KOPT-K1 (cell line): ENCODE data around the gene GPR37.

Source experiments
- H3K27ac ChIP-seq: fragments of 200-600 bp; sonication (generic); 2 replicates; pipeline ENCODE4 v1.5.1; 2016; ENCODE audit warnings: antibody characterized with exemption, mild to moderate bottlenecking, low read depth, low read length; ENCODE audit not compliant: poor library complexity, severe bottlenecking
- H3K36me3 ChIP-seq: fragments of 200-600 bp; sonication (generic); 2 replicates; pipeline ENCODE4 v1.5.1; 2017; ENCODE audit warnings: antibody characterized with exemption, mild to moderate bottlenecking, low read length, moderate library complexity; ENCODE audit not compliant: insufficient read depth
- H3K9me3 ChIP-seq: fragments of 200-600 bp; sonication (generic); 2 replicates; pipeline ENCODE4 v1.5.1; 2017; ENCODE audit warnings: antibody characterized with exemption, low read length, mild to moderate bottlenecking; ENCODE audit not compliant: insufficient read depth, poor library complexity, severe bottlenecking

Gene GPR37

DNA sequence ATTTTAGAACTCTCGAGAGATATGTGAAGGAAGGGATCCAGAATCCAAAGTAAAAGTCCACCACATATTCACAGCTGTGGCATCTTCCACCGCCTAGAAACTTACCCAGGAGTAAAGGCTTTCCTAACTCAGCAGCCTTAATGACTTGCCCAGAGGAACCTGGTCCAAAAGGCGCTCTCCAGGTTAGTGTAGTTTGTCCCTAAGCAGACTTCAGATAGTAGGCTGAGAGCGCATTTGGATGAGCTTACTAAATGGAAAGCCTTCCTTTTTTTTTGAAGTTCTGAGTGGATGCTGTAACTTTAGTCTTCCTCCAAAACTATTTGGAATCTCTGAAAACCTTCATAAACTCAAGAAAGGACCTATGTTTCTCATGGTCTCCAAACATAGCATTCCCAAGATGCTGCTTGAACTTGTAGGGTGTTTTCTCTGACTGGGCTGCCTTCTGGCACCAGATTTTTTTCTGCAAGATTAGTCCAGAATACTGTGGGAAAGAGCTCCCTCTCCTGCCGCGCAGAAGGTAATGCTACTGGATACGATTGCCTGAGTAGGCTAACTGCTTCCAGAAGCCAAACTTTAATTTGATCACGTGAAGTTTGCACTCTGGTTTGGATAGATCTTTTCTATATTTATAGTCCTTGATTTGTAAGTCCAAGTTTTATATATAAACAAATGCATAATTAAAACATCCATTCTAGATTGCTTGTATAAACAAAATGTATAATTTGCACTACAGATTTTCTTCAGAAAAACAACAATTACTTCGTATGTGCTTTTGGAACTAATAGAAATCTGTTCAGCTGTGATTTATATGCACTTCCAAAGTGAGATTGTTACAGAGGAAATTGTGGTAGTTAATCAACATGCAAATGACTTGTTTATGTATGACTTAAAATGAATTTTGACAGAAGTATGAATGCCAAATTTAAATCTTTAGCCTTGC is 19.6 kb upstream of the GPR37 start:
- Histone ChIP-seq H3K9me3 (no peaks in the 10 kb centered on the region), H3K36me3 (no peaks in the 10 kb centered on the region), H3K27ac (no peak overlapping the region)

DNA sequence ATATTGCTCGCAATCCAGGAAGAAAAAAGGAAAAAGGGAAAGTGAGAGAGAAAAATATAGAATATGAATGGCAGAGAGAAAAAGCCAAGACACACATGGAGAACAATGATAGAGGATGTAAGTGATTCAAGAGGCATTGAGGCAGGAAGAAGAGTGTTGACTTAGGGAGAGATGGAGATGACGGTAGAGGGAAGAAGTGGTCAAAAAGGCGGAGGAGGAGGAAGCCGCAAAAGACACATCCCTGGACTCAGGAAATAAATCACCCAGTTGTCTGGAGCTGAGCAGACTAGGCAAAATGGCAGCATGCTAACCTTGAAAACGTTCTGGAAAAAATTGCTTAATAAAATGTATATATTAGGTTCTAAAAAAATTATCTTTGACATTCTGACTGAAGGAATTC is 17.7 kb upstream of the GPR37 start:
- H3K36me3 ChIP-seq = no peaks in the 10 kb centered on the region
- H3K9me3 ChIP-seq = no peaks in the 10 kb centered on the region
- no peak overlapping the region for H3K27ac ChIP-seq

DNA sequence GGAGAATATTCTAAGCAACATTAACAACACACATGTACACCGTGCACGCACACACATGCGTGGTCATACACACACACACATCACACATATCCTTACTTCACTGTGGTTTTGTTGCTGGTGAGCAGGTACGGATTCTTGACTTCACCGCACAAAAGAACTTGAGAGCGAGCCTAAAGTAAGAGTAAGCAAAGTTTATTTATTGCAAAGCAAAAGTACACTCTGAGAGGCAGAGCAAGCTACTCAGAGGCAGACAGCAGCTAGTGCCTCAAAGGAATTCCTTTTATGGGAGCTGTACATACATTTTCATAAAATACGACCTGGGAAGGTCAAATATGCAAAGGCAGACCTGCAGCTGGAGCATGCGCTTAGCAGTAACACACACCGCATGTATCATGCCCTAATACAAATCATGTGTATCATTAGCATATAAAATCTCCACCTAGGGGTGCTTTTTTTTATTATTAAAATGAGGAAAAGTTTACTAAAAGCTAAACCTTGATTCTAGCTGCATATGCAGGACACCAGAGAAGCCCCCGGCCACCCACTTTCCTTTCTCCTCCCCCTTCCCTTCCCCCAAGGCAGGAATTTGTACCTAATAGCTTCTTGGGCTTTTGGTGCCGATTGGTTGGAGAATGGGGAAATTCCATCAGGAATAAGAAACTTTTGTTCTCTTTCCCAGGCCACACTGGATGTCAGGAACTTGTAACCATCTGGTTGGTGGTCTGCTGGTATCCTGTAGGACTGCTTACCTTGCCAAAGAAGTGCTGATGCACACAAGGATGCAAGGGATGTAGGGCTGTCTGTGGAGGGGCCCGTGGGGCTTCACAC is 16.5 kb upstream of the GPR37 start:
- Histone ChIP-seq H3K27ac (no peak overlapping the region), H3K36me3 (no peaks in the 10 kb centered on the region), H3K9me3 (no peaks in the 10 kb centered on the region)

DNA sequence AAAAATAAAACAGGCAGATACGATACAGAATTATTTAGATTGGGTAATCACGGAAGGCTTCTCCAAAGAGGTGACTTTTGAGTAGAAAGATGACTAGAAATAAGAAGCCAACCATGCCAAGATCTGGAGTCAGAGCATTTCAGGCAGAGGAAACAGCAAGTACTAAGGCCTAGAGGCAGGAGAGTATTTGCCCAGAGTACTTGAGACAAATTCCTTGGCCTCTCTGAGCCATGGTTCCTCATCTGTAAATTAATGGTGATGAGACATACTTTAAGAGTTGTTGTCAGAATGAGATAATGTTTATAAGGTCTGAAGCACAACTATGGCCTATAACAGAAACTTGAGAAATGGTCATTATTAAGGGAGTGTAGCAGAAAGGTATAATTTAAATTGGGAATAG is 15.8 kb upstream of the GPR37 start:
- Histone ChIP-seq H3K27ac (no peak overlapping the region), H3K9me3 (no peaks in the 10 kb centered on the region), H3K36me3 (no peaks in the 10 kb centered on the region)

DNA sequence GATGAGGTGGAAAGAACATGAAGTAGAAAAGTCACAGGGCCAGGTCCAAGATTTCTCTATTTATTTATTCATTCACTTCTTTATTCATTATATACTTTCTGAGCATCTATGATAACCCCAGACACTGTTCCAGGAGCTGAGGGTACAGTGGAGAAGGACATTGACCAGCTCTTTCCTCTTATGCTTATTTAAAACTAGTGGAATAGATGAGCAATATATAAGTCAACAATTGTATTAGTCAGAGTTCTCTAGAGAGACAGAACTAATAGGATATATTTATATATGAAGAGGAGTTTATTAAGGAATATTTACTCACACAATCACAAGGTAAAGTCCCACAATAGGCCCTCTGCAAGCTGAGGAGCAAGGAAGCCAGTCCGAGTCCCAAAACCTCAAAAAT is 15.0 kb upstream of the GPR37 start:
- H3K9me3 ChIP-seq = no peaks in the 10 kb centered on the region
- H3K36me3 ChIP-seq = no peaks in the 10 kb centered on the region
- H3K27ac ChIP-seq = no peak overlapping the region

DNA sequence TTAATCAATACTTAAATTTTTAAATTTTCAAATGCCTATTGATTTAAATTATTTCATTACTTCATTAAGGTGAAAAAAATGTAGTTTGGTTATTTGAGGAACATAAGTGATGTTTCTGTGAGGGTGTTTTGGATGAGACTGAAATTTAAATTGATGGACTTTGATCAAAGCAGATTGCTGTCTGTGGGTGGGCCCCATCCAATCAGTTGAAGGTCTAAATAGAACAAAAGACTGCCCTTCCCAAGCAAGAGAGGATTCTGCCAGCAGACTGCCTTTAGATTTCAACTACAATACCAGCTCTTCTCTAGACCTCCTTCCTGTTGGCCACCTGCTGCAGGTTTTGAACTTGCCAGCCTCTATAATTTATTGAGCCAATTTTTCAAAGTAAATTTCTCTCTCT is 14.5 kb upstream of the GPR37 start:
- H3K36me3 ChIP-seq = no peaks in the 10 kb centered on the region
- H3K27ac ChIP-seq = no peak overlapping the region
- H3K9me3 ChIP-seq = no peaks in the 10 kb centered on the region

DNA sequence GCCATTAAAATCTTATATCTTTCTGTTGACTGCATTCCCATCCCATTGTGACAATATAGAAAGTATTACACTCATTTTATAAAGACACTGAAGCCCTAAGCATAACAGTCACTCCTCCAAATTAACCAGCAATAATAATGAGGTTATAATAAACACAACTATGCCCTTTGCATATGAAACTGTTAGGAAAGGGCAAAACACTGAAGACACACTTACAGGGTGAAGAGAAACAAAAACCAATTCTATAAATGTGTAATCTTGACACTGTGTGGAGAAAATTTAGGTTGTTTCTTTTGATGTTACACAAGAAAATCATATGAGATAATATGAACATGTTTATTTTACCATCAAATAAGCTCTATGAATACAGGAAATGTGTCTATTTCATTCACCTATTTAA is 14.0 kb upstream of the GPR37 start:
- H3K9me3 ChIP-seq = no peaks in the 10 kb centered on the region
- H3K36me3 ChIP-seq = no peaks in the 10 kb centered on the region
- no peak overlapping the region for H3K27ac ChIP-seq

DNA sequence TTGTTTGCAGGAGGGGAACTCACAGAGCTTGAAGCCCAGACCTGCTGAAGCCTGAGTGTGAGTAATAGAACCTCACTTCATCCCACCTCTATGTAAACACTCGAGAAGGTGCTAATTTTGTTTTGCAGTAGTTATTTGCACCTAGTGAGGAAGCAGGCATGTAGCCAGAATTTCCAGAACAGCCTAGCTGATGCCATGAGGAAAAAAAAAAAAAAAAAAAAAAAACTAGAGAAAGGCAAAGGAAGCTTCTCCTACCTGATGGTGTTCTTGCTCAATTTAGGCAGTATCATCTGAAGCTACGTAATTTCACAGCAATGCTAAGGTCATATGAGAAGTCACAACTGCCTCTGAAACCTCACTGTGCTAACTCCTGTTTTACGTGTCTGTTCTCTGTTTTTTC is 13.6 kb upstream of the GPR37 start:
- Histone ChIP-seq H3K36me3 (no peaks in the 10 kb centered on the region), H3K27ac (no peak overlapping the region), H3K9me3 (no peaks in the 10 kb centered on the region)

DNA sequence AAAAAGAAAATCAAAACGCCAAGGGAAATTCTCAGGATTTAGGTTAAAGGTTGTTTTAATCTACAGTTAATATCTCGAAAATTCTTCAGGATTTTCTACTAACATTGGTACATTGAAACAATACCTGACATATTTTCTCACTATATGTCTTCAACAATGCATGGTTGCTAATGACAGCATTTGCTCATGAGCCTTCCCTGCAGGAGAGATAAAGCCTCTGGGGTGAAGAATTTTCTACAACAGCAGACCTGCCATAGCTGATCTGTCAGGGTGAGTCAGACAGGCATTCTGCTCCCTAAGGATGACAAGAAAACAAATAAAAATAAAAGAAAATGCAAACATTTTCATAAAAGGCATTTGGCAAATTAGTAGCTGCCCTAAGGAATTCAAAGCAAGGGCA is 11.7 kb upstream of the GPR37 start:
- Histone ChIP-seq H3K36me3 (no peaks in the 10 kb centered on the region), H3K9me3 (no peaks in the 10 kb centered on the region), H3K27ac (no peak overlapping the region)

DNA sequence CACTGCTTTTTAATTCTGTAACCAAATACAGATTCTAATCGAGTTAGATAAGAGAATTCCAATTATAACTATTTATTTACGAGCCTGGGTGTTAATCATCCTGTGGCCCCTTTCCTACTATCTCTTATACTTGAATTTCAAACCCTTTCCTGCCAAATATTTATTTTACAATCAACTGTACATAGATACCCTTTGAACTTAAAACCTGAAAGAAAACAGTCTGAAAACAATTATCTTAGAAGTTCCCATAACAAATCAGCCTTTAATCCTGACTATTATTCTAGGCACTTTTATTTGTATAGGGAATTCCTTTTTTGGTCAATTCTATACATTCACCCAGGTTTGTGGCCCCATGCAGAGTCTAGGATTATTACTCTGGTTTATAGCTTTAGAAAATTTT is 10.6 kb upstream of the GPR37 start:
- Histone ChIP-seq H3K9me3 (no peaks in the 10 kb centered on the region), H3K36me3 (no peaks in the 10 kb centered on the region), H3K27ac (no peak overlapping the region)

DNA sequence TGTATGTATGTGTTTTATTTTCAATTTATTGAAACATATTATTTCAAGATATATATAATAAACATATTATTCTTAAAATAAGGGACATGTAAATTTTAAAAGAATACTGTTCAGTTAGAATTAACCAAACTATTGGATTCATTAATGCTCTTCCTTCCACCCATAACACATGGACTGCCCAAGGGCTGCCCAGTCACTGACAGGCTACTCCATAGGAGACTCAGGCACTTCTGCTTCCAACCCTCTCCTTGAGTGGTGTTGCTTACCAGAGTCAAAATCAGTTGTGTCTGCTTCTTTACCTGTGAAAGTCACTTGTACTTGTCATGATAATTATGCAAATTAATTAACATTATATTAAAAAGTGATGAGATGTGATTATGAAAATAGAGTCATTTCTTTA is 9.8 kb upstream of the GPR37 start:
- H3K9me3 ChIP-seq = no peaks in the 10 kb centered on the region
- H3K36me3 ChIP-seq = no peaks in the 10 kb centered on the region
- no peak overlapping the region for H3K27ac ChIP-seq

DNA sequence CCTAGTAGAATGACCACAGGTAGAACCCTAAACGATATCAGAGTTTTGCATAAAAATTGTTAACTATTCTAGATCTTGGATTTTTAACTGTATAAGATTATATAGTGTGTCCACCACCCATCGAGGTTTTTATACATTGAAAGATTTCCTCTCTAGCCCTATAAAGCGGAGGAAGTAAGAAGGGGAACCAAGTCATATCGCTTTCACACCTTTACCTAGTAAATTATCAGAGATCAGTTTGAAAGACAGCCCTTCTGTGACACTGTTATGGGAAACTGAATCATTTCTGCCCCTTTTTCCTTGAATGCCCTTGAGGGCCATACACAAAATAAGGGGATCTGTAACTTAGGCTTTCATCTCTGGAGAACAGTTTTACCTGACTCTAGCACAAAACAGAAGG is 8.3 kb upstream of the GPR37 start:
- no peaks in the 10 kb centered on the region for H3K36me3 ChIP-seq
- H3K27ac ChIP-seq = no peak overlapping the region
- H3K9me3 ChIP-seq = no peaks in the 10 kb centered on the region

DNA sequence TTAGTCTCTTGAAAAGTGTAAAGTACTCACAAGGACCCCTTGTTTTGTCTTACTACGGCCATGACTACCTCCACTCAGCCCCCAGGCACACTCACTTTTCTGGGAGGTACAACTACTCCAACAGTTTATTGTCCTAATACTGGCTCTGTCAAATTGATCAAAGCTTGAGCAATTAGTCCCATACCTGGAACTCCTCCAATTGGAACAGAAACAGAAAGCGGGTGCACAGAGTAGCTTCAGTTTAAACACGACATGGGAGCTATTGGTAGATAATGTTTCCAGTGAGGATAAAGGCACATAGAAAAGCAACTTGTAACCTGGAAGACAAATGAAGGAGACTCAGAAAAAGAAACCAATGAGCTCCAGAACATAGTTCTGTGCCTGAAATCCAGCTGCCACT is 7.7 kb upstream of the GPR37 start:
- no peaks in the 10 kb centered on the region for H3K9me3 ChIP-seq
- H3K36me3 ChIP-seq = no peaks in the 10 kb centered on the region
- H3K27ac ChIP-seq = no peak overlapping the region

DNA sequence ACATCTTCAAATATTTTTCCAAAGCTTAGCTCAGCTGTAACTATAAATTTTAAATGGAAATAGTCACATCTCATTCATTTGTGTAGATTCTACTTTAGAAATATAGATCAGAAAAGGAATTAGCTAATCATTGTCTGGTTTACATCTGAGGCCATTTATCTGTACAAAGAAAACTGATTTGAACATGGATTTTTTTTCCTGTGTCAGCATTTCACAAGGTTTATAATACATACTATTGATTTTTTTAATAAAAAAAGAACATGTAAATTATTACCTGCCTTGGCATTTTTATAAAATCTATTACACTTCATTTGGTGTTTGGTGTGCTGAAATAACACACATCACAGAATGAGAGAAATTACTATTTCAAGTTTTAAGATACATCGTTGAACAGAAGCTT is 3.5 kb upstream of the GPR37 start:
- no peaks in the 10 kb centered on the region for H3K36me3 ChIP-seq
- peaks cover 18% of the 10 kb centered on the region for H3K9me3 ChIP-seq

DNA sequence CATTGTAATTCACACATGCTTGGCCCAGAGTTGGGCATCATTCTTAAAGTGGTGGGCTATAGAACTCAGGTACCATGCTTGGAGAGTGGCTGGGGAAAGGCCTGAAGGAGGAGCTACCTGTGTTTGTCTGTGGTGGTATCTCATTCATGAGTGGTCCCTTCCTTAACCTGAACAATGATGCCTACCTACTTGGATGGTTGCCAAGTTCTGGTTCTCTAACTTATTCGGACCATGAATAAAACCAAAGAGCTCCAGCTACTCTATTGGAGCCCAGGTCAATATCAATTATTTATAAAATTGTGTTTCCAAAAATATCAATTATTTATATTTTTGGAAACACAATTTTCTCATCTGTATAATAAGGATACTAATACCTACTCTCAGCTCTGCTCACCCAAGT is 2.9 kb upstream of the GPR37 start:
- peaks cover 18% of the 10 kb centered on the region for H3K9me3 ChIP-seq
- H3K36me3 ChIP-seq = no peaks in the 10 kb centered on the region
- no peak overlapping the region for H3K27ac ChIP-seq

More for the DNA sequence above, 3.5 kb upstream of the GPR37 start:
- H3K27ac ChIP-seq = no peak overlapping the region
